Keratinocyte (primary cell): ENCODE data around the gene DNMT3A. TPM values are rescaled to one million over a fixed set of nuclear protein-coding genes. Genes with fewer than 3 reads are reported as not detected.

Experiments
- DNase-seq: peaks from one replicate; pipeline ENCODE4 v3.0.0-alpha.2; 2011; ENCODE audit warnings: low read depth, missing footprints, low spot score
- FAIRE-seq: peaks from 2 replicates; lab custom pipeline; 2011; peaks lifted over from hg19 to GRCh38; lab: Jason Lieb, UNC
- H2AFZ ChIP-seq: 2 replicates; pipeline ENCODE4 v1.6.0; 2012; ENCODE audit warnings: low read length, control low read depth, inconsistent platforms; ENCODE audit not compliant: control insufficient read depth
- H3K27ac ChIP-seq: 2 replicates; pipeline ENCODE4 v1.5.1; 2011; ENCODE audit warnings: low read length; ENCODE audit not compliant: control insufficient read depth, insufficient read depth
- H3K27me3 ChIP-seq: 3 replicates; pipeline ENCODE4 v1.6.0; 2011; ENCODE audit warnings: low read length; ENCODE audit not compliant: control insufficient read depth, insufficient read depth; ENCODE audit errors: extremely low read depth
- H3K36me3 ChIP-seq, 2 experiments: 2 replicates in 1 of 2; 3 replicates in 1 of 2; pipeline ENCODE4 v1.5.1; 2011; ENCODE audit warnings: low read length in 2 of 2, mild to moderate bottlenecking in 1 of 2; ENCODE audit not compliant: control insufficient read depth in 2 of 2, insufficient read depth in 2 of 2; ENCODE audit errors: extremely low read depth in 1 of 2
- H3K4me1 ChIP-seq: 3 replicates; pipeline ENCODE4 v1.5.1; 2011; ENCODE audit warnings: low read length; ENCODE audit not compliant: control insufficient read depth, insufficient read depth; ENCODE audit errors: extremely low read depth
- H3K4me2 ChIP-seq: 3 replicates; pipeline ENCODE4 v1.6.0; 2011; ENCODE audit warnings: low read depth, low read length; ENCODE audit not compliant: control insufficient read depth, insufficient read depth; ENCODE audit errors: extremely low read depth
- H3K4me3 ChIP-seq, 3 experiments: fragments of 200-600 bp in 1 of 3; sonication (generic) in 1 of 3; 2 replicates in 2 of 3; 3 replicates in 1 of 3; pipeline ENCODE4 v1.5.1; 2011 to 2016; ENCODE audit warnings: low read length in 3 of 3, mild to moderate bottlenecking in 3 of 3, control low read depth in 2 of 3, inconsistent platforms in 1 of 3, low read depth in 1 of 3, mixed read lengths in 1 of 3, mixed run types in 1 of 3, moderate library complexity in 1 of 3; ENCODE audit not compliant: control insufficient read depth in 2 of 3, insufficient read depth in 2 of 3; ENCODE audit errors: extremely low read depth in 1 of 3
- H3K79me2 ChIP-seq: 2 replicates; pipeline ENCODE4 v1.6.0; 2012; ENCODE audit warnings: low read length; ENCODE audit not compliant: control insufficient read depth, insufficient read depth
- H3K9ac ChIP-seq: 3 replicates; pipeline ENCODE4 v1.6.0; 2011; ENCODE audit warnings: low read length; ENCODE audit not compliant: control insufficient read depth, insufficient read depth; ENCODE audit errors: extremely low read depth
- H3K9me1 ChIP-seq: 3 replicates; pipeline ENCODE4 v1.6.0; 2011; ENCODE audit warnings: low read length; ENCODE audit not compliant: control insufficient read depth, insufficient read depth; ENCODE audit errors: extremely low read depth
- H3K9me3 ChIP-seq: 2 replicates; pipeline ENCODE4 v1.5.1; 2012; ENCODE audit warnings: low read depth, low read length; ENCODE audit not compliant: control insufficient read depth
- H4K20me1 ChIP-seq: 3 replicates; pipeline ENCODE4 v1.6.0; 2011; ENCODE audit warnings: low read length; ENCODE audit not compliant: control insufficient read depth, insufficient read depth; ENCODE audit errors: extremely low read depth
- EZH2 ChIP-seq: IDR thresholded peaks from one replicate; pipeline ENCODE4 v1.6.1; 2012; ENCODE audit warnings: inconsistent platforms, mild to moderate bottlenecking, low read length, moderate library complexity
- dilution Hi-C: fragments of 300-500 bp; cut with MboI; formaldehyde crosslinking; loops from one replicate; pipeline ENCODE4 v1.7.0; 2020; ENCODE audit warnings: low sequenced_read_pairs; ENCODE audit not compliant: extremely low pct_ligation_motif_present
- polyA plus RNA-seq, 5 experiments: library from polyadenylated mRNA; depleted of rRNA in 3 of 5; stranded (reverse) in 3 of 5; stranded (forward) in 1 of 5; unstranded in 1 of 5; fragments of >200 nt; gene quantifications; 1 replicate in 1 of 5; 2 replicates in 3 of 5; 3 replicates in 1 of 5; pipeline versions ENCODE4 v1.2.1 to v1.2.3, GENCODE V29; 2011 to 2012; ENCODE audit warnings: missing spikeins in 2 of 5, low read depth in 1 of 5, low replicate concordance in 1 of 5
- TF ChIP-seq, protein P1 (sequence below), 3 experiments: IDR thresholded peaks in 1 of 3; conservative IDR thresholded peaks in 1 of 3; optimal IDR thresholded peaks in 1 of 3; 2 replicates in 2 of 3; 3 replicates in 1 of 3; pipeline versions ENCODE3 to v1.5.1; 2011; ENCODE audit warnings: low read length in 3 of 3, mild to moderate bottlenecking in 3 of 3, moderate library complexity in 2 of 3, control low read depth in 1 of 3, inconsistent platforms in 1 of 3; ENCODE audit not compliant: insufficient read depth in 2 of 3; ENCODE audit errors: extremely low read depth in 1 of 3

The DNMT3A gene
- polyA plus RNA-seq, 1 donor (not counting 4 experiments of a cell fraction or from before 2014, with no cell fraction given) = 1.5 TPM

DNA sequence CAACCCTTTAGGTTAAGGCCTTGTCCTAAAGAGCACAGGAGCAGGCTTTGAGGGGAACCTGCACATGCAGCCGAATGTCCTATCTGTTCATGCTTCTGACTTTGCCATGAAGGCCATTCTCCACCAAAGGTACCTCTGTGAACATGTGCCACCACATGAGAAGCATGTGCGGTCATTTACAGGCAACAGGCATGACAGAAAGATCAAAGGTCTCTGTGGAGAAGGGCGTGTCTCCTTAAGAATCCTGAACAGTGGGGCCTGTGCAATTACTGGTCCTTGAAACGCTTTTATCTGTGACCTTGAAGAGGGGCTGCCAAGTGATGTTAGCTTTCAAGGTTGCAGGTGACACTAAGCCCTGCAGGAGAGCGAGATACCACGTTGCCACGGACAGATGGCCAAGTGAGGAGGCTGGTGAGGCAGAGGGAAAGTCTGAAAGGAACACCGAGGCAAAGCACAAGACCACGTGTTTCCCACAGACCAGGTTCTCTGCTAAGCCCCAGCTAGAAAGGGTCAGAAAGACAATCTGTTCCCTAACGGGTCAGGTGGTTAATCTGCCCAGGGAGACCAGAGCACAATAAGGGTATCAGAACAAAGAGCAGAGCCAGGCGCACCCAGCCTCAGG lies 153.9 kb downstream of the DNMT3A start:
- FAIRE-seq (no peak), DNase-seq (no peak)
- peaks cover 3% of the 10 kb centered on the region for H3K4me1 ChIP-seq
- no peaks in the 10 kb centered on the region for H3K36me3 ChIP-seq
- H3K4me3 ChIP-seq = no peak overlapping the region
- H3K4me2 ChIP-seq = no peak overlapping the region
- no peaks in the 10 kb centered on the region for H3K9me1 ChIP-seq
- H3K9ac ChIP-seq = no peak overlapping the region
- dilution Hi-C loops = no loop called here
- no peak for TF ChIP-seq EZH2
- TF ChIP-seq, protein P1, sequence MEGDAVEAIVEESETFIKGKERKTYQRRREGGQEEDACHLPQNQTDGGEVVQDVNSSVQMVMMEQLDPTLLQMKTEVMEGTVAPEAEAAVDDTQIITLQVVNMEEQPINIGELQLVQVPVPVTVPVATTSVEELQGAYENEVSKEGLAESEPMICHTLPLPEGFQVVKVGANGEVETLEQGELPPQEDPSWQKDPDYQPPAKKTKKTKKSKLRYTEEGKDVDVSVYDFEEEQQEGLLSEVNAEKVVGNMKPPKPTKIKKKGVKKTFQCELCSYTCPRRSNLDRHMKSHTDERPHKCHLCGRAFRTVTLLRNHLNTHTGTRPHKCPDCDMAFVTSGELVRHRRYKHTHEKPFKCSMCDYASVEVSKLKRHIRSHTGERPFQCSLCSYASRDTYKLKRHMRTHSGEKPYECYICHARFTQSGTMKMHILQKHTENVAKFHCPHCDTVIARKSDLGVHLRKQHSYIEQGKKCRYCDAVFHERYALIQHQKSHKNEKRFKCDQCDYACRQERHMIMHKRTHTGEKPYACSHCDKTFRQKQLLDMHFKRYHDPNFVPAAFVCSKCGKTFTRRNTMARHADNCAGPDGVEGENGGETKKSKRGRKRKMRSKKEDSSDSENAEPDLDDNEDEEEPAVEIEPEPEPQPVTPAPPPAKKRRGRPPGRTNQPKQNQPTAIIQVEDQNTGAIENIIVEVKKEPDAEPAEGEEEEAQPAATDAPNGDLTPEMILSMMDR (optimal IDR thresholded peaks at IDR 0.05 in 1 of 3, IDR thresholded peaks at IDR 0.05 in 1 of 3, conservative IDR thresholded peaks at IDR 0.05 in 1 of 3; ENCODE audit: extremely low read depth in 1 of 3, insufficient read depth in 2 of 3, low read length in 3 of 3) = no peak
- H3K79me2 ChIP-seq = no peaks in the 10 kb centered on the region
- H2AFZ ChIP-seq = no peak overlapping the region
- H3K27me3 ChIP-seq = no peaks in the 10 kb centered on the region
- no peak overlapping the region for H3K27ac ChIP-seq
- no peaks in the 10 kb centered on the region for H4K20me1 ChIP-seq
- no peaks in the 10 kb centered on the region for H3K9me3 ChIP-seq

DNA sequence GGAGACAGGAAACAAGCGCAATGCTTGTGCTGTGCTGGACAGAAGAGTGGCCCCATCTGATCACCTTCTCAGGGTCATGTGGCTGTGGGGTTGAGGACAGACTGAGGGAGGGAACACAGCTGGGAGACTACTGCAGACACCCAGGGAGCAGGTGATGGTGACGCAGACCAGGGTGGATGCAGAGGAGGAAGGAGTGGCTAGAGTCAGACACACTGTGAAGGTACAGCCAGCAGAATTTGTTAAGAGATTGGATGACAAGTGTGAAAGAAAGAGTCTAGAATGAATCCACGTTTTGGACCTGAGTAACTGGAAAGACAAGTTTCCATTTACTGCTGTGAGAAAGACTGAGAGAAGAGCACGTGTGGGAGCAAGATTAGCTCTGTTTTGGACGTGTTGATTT lies 157.5 kb downstream of the DNMT3A start:
- no peaks in the 10 kb centered on the region for H3K79me2 ChIP-seq
- no peak for FAIRE-seq
- no peak overlapping the region for H3K9ac ChIP-seq
- peaks cover 3% of the 10 kb centered on the region for H3K4me1 ChIP-seq
- peak overlapping the region; percentile 49 for H2AFZ ChIP-seq
- peaks cover 2% of the 10 kb centered on the region for H3K9me3 ChIP-seq
- H4K20me1 ChIP-seq = no peaks in the 10 kb centered on the region
- no peak overlapping the region for H3K27ac ChIP-seq
- no peaks in the 10 kb centered on the region for H3K9me1 ChIP-seq
- H3K4me3 ChIP-seq = no peak overlapping the region
- peak overlapping the region; percentile 17 for H3K4me2 ChIP-seq
- H3K27me3 ChIP-seq = no peaks in the 10 kb centered on the region
- no peak for TF ChIP-seq EZH2
- TF ChIP-seq, protein P1 (optimal IDR thresholded peaks at IDR 0.05 in 1 of 3, IDR thresholded peaks at IDR 0.05 in 1 of 3, conservative IDR thresholded peaks at IDR 0.05 in 1 of 3; ENCODE audit: extremely low read depth in 1 of 3, insufficient read depth in 2 of 3, low read length in 3 of 3) = no peak
- no peaks in the 10 kb centered on the region for H3K36me3 ChIP-seq
- dilution Hi-C loops = no loop called here
- no peak for DNase-seq
